HG03039 (cell line): ENCODE results near the gene OR10H5.
"Not testable (repeated sequence)": the region's sequence is repeated elsewhere in the genome, so short reads cannot be mapped to it uniquely, and the experiment has no call there.

Source experiments
- ATAC-seq: cut with Tn5 transposase; IDR thresholded peaks from one replicate; pipeline ENCODE4 v1.9.1; 2021; ENCODE audit warnings: mild to moderate bottlenecking, moderate library complexity; ENCODE audit not compliant: unreplicated experiment

The OR10H5 gene

GRCh38 chr19:15811476-15811875 is 24.0 kb downstream of the OR10H5 start:
- ATAC-seq: no peak

GRCh38 chr19:15812060-15812722 is 24.7 kb downstream of the OR10H5 start:
- ATAC-seq: no peak

GRCh38 chr19:15813916-15814315 is 26.5 kb downstream of the OR10H5 start:
- no peak for ATAC-seq

- ATAC-seq: no peak
Observed at GRCh38 chr19:15815306-15815705, 27.8 kb downstream of the OR10H5 start, which contains the start of gene OR10H1. TSS of gene OR10H1 (minus strand) at chr19:15815664. CDS start at chr19:15808037, 7,627 bp downstream.

- no peak for ATAC-seq
Observed at GRCh38 chr19:15820646-15821045, 33.2 kb downstream of the OR10H5 start.

GRCh38 chr19:15825753-15826152 is 38.3 kb downstream of the OR10H5 start:
- no peak for ATAC-seq

- no peak for ATAC-seq
Observed at GRCh38 chr19:15828121-15828610, 40.7 kb downstream of the OR10H5 start.

- ATAC-seq: not testable (repeated sequence)
Observed at GRCh38 chr19:15828611-15829305, 41.3 kb downstream of the OR10H5 start.

- ATAC-seq: no peak
Observed at GRCh38 chr19:15829306-15829698, 41.8 kb downstream of the OR10H5 start.

GRCh38 chr19:15829786-15830185 is 42.3 kb downstream of the OR10H5 start:
- ATAC-seq: no peak

GRCh38 chr19:15831626-15832025 is 44.2 kb downstream of the OR10H5 start:
- ATAC-seq: no peak

GRCh38 chr19:15834232-15834631 is 46.8 kb downstream of the OR10H5 start:
- ATAC-seq: not testable (repeated sequence)

GRCh38 chr19:15835565-15836329 is 48.3 kb downstream of the OR10H5 start:
- ATAC-seq: not testable (repeated sequence)

GRCh38 chr19:15836330-15837220 is 49.1 kb downstream of the OR10H5 start:
- ATAC-seq: peak; percentile 93

GRCh38 chr19:15837221-15837731 is 49.8 kb downstream of the OR10H5 start:
- no peak for ATAC-seq

- ATAC-seq: no peak
Observed at GRCh38 chr19:15838351-15838750, 50.9 kb downstream of the OR10H5 start.

GRCh38 chr19:15839888-15840287 is 52.4 kb downstream of the OR10H5 start:
- not testable (repeated sequence) for ATAC-seq

GRCh38 chr19:15840833-15841232 is 53.4 kb downstream of the OR10H5 start:
- ATAC-seq: no peak

- ATAC-seq: no peak
Observed at GRCh38 chr19:15841875-15842569, 54.6 kb downstream of the OR10H5 start.
